ENCODE data around the gene TRERF1.

The TRERF1 gene

DNA sequence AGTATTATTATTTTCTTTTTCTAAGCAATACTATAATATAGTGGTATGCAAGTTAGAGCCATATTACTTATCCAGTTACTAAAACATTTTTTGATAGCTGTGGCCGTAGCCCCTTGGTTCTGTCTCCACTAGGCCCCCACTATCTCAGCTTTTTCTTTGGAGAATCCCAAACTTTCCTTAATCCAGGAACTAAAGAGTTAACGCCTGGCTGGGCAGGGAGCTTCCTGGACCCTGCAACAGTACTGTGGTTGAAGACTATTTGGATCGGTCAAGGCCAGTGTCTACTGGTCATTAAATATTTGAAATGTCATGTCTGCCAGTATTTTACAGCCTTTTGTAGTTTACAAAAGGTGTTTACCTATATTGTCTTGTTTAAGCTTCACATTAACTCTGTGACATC lies 20.0 kb upstream of the TRERF1 start:
- Histone ChIP-seq H3K36me3 (ENCODE audit: control insufficient read depth in 2 of 2, insufficient read depth in 1 of 2, low read length in 2 of 2) (no peaks in the 10 kb centered on the region), H3K27ac (ENCODE audit: extremely low read depth, low read depth, low read length) (no peak overlapping the region), H3K4me1 (ENCODE audit: control insufficient read depth, insufficient read depth, low read length) (no peaks in the 10 kb centered on the region), H3K9me3 (ENCODE audit: control insufficient read depth, insufficient read depth, low read depth, low read length) (no peaks in the 10 kb centered on the region), H3K4me3 (ENCODE audit: low read depth, low read length) (no peak overlapping the region)
- CTCF ChIA-PET: interaction anchor here (0.7 kb wide), 1 partner anchor 60 kb away, joined by 3 read pairs; no protein-coding TSS in a partner anchor
- TF ChIP-seq SALL2 (tag by site-specific recombination; IDR thresholded peaks at IDR 0.05; ENCODE audit: borderline replicate concordance): no peak
- no peak for TF ChIP-seq ZNF416 (tag by site-specific recombination; IDR thresholded peaks at IDR 0.05)
- no peak for TF ChIP-seq ZBTB48 (tag by site-specific recombination; IDR thresholded peaks at IDR 0.05)
- TF ChIP-seq GLI4 (tag by site-specific recombination; IDR thresholded peaks at IDR 0.05): no peak
- TF ChIP-seq, protein P1, sequence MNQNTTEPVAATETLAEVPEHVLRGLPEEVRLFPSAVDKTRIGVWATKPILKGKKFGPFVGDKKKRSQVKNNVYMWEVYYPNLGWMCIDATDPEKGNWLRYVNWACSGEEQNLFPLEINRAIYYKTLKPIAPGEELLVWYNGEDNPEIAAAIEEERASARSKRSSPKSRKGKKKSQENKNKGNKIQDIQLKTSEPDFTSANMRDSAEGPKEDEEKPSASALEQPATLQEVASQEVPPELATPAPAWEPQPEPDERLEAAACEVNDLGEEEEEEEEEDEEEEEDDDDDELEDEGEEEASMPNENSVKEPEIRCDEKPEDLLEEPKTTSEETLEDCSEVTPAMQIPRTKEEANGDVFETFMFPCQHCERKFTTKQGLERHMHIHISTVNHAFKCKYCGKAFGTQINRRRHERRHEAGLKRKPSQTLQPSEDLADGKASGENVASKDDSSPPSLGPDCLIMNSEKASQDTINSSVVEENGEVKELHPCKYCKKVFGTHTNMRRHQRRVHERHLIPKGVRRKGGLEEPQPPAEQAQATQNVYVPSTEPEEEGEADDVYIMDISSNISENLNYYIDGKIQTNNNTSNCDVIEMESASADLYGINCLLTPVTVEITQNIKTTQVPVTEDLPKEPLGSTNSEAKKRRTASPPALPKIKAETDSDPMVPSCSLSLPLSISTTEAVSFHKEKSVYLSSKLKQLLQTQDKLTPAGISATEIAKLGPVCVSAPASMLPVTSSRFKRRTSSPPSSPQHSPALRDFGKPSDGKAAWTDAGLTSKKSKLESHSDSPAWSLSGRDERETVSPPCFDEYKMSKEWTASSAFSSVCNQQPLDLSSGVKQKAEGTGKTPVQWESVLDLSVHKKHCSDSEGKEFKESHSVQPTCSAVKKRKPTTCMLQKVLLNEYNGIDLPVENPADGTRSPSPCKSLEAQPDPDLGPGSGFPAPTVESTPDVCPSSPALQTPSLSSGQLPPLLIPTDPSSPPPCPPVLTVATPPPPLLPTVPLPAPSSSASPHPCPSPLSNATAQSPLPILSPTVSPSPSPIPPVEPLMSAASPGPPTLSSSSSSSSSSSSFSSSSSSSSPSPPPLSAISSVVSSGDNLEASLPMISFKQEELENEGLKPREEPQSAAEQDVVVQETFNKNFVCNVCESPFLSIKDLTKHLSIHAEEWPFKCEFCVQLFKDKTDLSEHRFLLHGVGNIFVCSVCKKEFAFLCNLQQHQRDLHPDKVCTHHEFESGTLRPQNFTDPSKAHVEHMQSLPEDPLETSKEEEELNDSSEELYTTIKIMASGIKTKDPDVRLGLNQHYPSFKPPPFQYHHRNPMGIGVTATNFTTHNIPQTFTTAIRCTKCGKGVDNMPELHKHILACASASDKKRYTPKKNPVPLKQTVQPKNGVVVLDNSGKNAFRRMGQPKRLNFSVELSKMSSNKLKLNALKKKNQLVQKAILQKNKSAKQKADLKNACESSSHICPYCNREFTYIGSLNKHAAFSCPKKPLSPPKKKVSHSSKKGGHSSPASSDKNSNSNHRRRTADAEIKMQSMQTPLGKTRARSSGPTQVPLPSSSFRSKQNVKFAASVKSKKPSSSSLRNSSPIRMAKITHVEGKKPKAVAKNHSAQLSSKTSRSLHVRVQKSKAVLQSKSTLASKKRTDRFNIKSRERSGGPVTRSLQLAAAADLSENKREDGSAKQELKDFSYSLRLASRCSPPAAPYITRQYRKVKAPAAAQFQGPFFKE (tag by site-specific recombination; IDR thresholded peaks at IDR 0.05; ENCODE audit: borderline replicate concordance): no peak
- TF ChIP-seq ZNF157 (tag by site-specific recombination; IDR thresholded peaks at IDR 0.05): no peak
- TF ChIP-seq ZNF302 (tag by site-specific recombination; IDR thresholded peaks at IDR 0.05; ENCODE audit: low read depth): no peak
- TF ChIP-seq, protein P2, sequence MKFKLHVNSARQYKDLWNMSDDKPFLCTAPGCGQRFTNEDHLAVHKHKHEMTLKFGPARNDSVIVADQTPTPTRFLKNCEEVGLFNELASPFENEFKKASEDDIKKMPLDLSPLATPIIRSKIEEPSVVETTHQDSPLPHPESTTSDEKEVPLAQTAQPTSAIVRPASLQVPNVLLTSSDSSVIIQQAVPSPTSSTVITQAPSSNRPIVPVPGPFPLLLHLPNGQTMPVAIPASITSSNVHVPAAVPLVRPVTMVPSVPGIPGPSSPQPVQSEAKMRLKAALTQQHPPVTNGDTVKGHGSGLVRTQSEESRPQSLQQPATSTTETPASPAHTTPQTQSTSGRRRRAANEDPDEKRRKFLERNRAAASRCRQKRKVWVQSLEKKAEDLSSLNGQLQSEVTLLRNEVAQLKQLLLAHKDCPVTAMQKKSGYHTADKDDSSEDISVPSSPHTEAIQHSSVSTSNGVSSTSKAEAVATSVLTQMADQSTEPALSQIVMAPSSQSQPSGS (tag by site-specific recombination; IDR thresholded peaks at IDR 0.05; ENCODE audit: low read depth): no peak
- POLR2A ChIA-PET: no interaction called here

DNA sequence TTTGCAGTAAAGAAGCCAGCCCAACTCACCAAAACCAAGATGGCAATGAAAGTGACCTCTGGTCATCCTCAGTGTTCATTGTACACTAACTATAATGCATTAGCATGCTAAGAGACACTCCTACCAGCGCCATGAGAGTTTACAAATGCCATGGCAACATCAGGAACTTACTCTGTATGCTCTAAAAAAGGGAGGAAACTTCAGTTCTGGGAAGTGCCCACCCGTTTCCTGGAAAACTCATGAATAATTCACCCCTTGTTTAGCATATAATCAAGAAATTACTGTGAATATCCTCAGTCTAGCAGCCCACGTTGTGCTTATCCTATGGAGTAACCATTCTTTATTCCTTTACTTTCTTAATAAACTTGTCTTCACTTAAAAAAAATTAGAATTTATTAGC lies 19.4 kb upstream of the TRERF1 start:
- H3K27ac ChIP-seq (ENCODE audit: extremely low read depth, low read depth, low read length): no peak overlapping the region
- ChIA-PET CTCF (no interaction called here), POLR2A (no interaction called here)
- no peak for TF ChIP-seq ZNF121 (tag by site-specific recombination; IDR thresholded peaks at IDR 0.05)
- TF ChIP-seq ZNF175 (tag by site-specific recombination; IDR thresholded peaks at IDR 0.05): no peak
- no peak for TF ChIP-seq ZNF624 (tag by site-specific recombination; IDR thresholded peaks at IDR 0.05)
- no peak for TF ChIP-seq SCRT1 (tag by site-specific recombination; IDR thresholded peaks at IDR 0.05; ENCODE audit: borderline replicate concordance)
- TF ChIP-seq GLI4 (tag by site-specific recombination; IDR thresholded peaks at IDR 0.05): no peak
- TF ChIP-seq, protein P3, sequence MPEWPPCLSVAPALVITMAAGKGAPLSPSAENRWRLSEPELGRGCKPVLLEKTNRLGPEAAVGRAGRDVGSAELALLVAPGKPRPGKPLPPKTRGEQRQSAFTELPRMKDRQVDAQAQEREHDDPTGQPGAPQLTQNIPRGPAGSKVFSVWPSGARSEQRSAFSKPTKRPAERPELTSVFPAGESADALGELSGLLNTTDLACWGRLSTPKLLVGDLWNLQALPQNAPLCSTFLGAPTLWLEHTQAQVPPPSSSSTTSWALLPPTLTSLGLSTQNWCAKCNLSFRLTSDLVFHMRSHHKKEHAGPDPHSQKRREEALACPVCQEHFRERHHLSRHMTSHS (tag by site-specific recombination; IDR thresholded peaks at IDR 0.05): no peak
- TF ChIP-seq ZNF792 (tag by site-specific recombination; IDR thresholded peaks at IDR 0.05): no peak
- TF ChIP-seq, protein P1 (tag by site-specific recombination; IDR thresholded peaks at IDR 0.05; ENCODE audit: borderline replicate concordance): no peak
- TF ChIP-seq, protein P4, sequence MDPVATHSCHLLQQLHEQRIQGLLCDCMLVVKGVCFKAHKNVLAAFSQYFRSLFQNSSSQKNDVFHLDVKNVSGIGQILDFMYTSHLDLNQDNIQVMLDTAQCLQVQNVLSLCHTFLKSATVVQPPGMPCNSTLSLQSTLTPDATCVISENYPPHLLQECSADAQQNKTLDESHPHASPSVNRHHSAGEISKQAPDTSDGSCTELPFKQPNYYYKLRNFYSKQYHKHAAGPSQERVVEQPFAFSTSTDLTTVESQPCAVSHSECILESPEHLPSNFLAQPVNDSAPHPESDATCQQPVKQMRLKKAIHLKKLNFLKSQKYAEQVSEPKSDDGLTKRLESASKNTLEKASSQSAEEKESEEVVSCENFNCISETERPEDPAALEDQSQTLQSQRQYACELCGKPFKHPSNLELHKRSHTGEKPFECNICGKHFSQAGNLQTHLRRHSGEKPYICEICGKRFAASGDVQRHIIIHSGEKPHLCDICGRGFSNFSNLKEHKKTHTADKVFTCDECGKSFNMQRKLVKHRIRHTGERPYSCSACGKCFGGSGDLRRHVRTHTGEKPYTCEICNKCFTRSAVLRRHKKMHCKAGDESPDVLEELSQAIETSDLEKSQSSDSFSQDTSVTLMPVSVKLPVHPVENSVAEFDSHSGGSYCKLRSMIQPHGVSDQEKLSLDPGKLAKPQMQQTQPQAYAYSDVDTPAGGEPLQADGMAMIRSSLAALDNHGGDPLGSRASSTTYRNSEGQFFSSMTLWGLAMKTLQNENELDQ (tag by site-specific recombination; IDR thresholded peaks at IDR 0.05; ENCODE audit: low read depth): no peak
- no peaks in the 10 kb centered on the region for H3K4me1 ChIP-seq (ENCODE audit: control insufficient read depth, insufficient read depth, low read length)
- no peaks in the 10 kb centered on the region for H3K36me3 ChIP-seq (ENCODE audit: control insufficient read depth in 2 of 2, insufficient read depth in 1 of 2, low read length in 2 of 2)
- no peak overlapping the region for H3K4me3 ChIP-seq (ENCODE audit: low read depth, low read length)
- H3K9me3 ChIP-seq (ENCODE audit: control insufficient read depth, insufficient read depth, low read depth, low read length): no peaks in the 10 kb centered on the region
